ENCODE measurements around the gene SLC19A2.
A peak's percentile ranks its signal among the peaks of the same experiment; 100 is the strongest.

Gene SLC19A2

DNA sequence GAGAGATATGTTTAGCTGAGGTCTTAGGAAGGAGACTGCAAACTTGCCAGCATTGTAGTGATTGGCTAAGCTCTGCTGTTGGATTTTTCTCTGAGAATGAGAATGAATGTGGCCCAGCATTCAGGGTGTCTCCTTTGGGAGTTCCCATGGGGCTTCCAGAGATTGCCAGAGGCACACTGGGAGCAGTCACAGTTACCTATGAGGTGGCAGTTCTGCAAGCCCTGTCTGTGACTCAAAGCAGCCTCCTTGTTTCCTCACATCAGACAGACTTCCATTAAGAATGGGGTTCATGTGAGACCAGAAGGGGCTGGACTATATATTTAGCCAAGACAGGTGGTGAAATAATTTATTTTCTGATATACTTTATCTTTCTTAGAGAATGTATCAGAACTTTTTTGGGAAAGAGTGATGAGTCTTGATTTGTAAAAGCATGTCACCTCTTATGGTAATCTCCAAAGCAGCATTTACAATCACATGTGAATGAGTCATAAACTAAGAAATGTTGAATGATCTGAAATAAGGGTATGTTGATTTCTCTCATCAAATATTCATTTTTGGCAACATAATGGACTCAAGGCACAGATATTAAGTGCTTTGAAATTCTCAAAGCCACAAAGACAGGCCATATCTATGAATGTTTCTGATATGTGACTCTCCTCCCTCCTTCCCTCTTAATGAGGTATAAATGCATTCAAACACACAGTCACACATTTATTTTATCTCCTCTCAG is 9.5 kb upstream of the SLC19A2 start:
- no peaks in the 10 kb centered on the region for H3K9me3 ChIP-seq (ENCODE audit: insufficient read depth, low read depth, low read length)

DNA sequence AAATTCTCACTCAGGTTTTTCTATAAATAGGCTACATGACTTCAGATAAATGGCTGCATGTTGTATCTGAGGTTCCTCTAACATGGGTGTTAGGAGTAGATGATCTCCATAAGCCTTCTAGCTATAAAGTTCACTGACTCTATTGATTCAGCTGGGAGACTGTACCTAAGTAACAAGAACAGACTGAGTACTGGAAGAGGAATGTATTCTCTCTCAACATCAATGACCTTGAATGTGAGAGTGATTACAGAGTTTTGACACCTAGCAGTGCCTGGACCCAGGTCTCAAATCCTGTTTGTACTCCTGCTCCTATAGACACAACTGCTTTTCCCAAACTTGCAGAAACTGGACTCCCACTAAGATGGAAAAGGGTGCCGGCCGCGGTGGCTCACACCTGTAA is 8.6 kb upstream of the SLC19A2 start:
- no peaks in the 10 kb centered on the region for H4K20me1 ChIP-seq (ENCODE audit: insufficient read depth, low read length, poor library complexity, severe bottlenecking)
- no peak overlapping the region for H3K4me3 ChIP-seq (ENCODE audit: low read length, poor library complexity, severe bottlenecking)
- H3K79me2 ChIP-seq (ENCODE audit: insufficient read depth, low read length) = no peaks in the 10 kb centered on the region
- H3K4me2 ChIP-seq (ENCODE audit: low read depth, low read length, poor library complexity, severe bottlenecking) = no peak overlapping the region
- no peaks in the 10 kb centered on the region for H3K9me2 ChIP-seq (replicated peaks; ENCODE audit: low read depth, low read length)
- no peaks in the 10 kb centered on the region for H3K27me3 ChIP-seq (ENCODE audit: insufficient read depth, low read length, poor library complexity, severe bottlenecking)
- no peaks in the 10 kb centered on the region for H3F3A ChIP-seq (ENCODE audit: low read depth)
- TF ChIP-seq EZH2phosphoT487 (IDR thresholded peaks at IDR 0.05; ENCODE audit: borderline replicate concordance) = no peak
- TF ChIP-seq, protein P1, sequence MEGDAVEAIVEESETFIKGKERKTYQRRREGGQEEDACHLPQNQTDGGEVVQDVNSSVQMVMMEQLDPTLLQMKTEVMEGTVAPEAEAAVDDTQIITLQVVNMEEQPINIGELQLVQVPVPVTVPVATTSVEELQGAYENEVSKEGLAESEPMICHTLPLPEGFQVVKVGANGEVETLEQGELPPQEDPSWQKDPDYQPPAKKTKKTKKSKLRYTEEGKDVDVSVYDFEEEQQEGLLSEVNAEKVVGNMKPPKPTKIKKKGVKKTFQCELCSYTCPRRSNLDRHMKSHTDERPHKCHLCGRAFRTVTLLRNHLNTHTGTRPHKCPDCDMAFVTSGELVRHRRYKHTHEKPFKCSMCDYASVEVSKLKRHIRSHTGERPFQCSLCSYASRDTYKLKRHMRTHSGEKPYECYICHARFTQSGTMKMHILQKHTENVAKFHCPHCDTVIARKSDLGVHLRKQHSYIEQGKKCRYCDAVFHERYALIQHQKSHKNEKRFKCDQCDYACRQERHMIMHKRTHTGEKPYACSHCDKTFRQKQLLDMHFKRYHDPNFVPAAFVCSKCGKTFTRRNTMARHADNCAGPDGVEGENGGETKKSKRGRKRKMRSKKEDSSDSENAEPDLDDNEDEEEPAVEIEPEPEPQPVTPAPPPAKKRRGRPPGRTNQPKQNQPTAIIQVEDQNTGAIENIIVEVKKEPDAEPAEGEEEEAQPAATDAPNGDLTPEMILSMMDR (conservative IDR thresholded peaks at IDR 0.05; ENCODE audit: low read length) = no peak
- no peak overlapping the region for H2AFZ ChIP-seq (ENCODE audit: low read length)
- H3K4me1 ChIP-seq (ENCODE audit: insufficient read depth, low read length, poor library complexity, severe bottlenecking) = peaks cover 21% of the 10 kb centered on the region
- H3K9ac ChIP-seq (ENCODE audit: low read depth, low read length, poor library complexity, severe bottlenecking) = no peak overlapping the region
- H3K36me3 ChIP-seq (ENCODE audit: insufficient read depth, low read length) = no peaks in the 10 kb centered on the region
- no peaks in the 10 kb centered on the region for H3K9me3 ChIP-seq (ENCODE audit: insufficient read depth, low read depth, low read length)

More for the DNA sequence above, 9.5 kb upstream of the SLC19A2 start:
- no peak for TF ChIP-seq EZH2phosphoT487 (IDR thresholded peaks at IDR 0.05; ENCODE audit: borderline replicate concordance)
- TF ChIP-seq, protein P1 (conservative IDR thresholded peaks at IDR 0.05; ENCODE audit: low read length) = no peak
- Histone ChIP-seq H4K20me1 (ENCODE audit: insufficient read depth, low read length, poor library complexity, severe bottlenecking) (no peaks in the 10 kb centered on the region), H3K9ac (ENCODE audit: low read depth, low read length, poor library complexity, severe bottlenecking) (peak overlapping the region; percentile 35), H3K4me2 (ENCODE audit: low read depth, low read length, poor library complexity, severe bottlenecking) (peak overlapping the region; percentile 66), H3F3A (ENCODE audit: low read depth) (no peaks in the 10 kb centered on the region), H2AFZ (ENCODE audit: low read length) (no peak overlapping the region; the same call in 1 of the 2 replicates), H3K9me2 (replicated peaks; ENCODE audit: low read depth, low read length) (no peaks in the 10 kb centered on the region), H3K4me3 (ENCODE audit: low read length, poor library complexity, severe bottlenecking) (peak overlapping the region; percentile 43), H3K79me2 (ENCODE audit: insufficient read depth, low read length) (no peaks in the 10 kb centered on the region), H3K4me1 (ENCODE audit: insufficient read depth, low read length, poor library complexity, severe bottlenecking) (peaks cover 26% of the 10 kb centered on the region), H3K27me3 (ENCODE audit: insufficient read depth, low read length, poor library complexity, severe bottlenecking) (no peaks in the 10 kb centered on the region), H3K36me3 (ENCODE audit: insufficient read depth, low read length) (no peaks in the 10 kb centered on the region)

GRCh38 chr1:169493251-169493650 is 7.5 kb upstream of the SLC19A2 start:
- no peak overlapping the region for H3K9ac ChIP-seq (ENCODE audit: low read depth, low read length, poor library complexity, severe bottlenecking)
- no peak overlapping the region for H3K4me3 ChIP-seq (ENCODE audit: low read length, poor library complexity, severe bottlenecking)
- TF ChIP-seq, protein P1 (conservative IDR thresholded peaks at IDR 0.05; ENCODE audit: low read length) = no peak
- TF ChIP-seq EZH2phosphoT487 (IDR thresholded peaks at IDR 0.05; ENCODE audit: borderline replicate concordance) = no peak

More at GRCh38 chr1:169493251-169493650, 7.5 kb upstream of the SLC19A2 start:
- Histone ChIP-seq H3K4me1 (ENCODE audit: insufficient read depth, low read length, poor library complexity, severe bottlenecking) (peaks cover 25% of the 10 kb centered on the region), H3F3A (ENCODE audit: low read depth) (no peaks in the 10 kb centered on the region), H4K20me1 (ENCODE audit: insufficient read depth, low read length, poor library complexity, severe bottlenecking) (no peaks in the 10 kb centered on the region), H3K4me2 (ENCODE audit: low read depth, low read length, poor library complexity, severe bottlenecking) (no peak overlapping the region), H3K9me2 (replicated peaks; ENCODE audit: low read depth, low read length) (no peaks in the 10 kb centered on the region), H3K36me3 (ENCODE audit: insufficient read depth, low read length) (no peaks in the 10 kb centered on the region), H2AFZ (ENCODE audit: low read length) (no peak overlapping the region), H3K27me3 (ENCODE audit: insufficient read depth, low read length, poor library complexity, severe bottlenecking) (no peaks in the 10 kb centered on the region), H3K79me2 (ENCODE audit: insufficient read depth, low read length) (no peaks in the 10 kb centered on the region), H3K9me3 (ENCODE audit: insufficient read depth, low read depth, low read length) (no peaks in the 10 kb centered on the region)

All from Loucy (cell line).